AG09309 (cell line): Measurements from ENCODE around the gene GRK5.

Source experiments
- DNase-seq: peaks from one replicate; pipeline ENCODE4 v3.0.0-alpha.2; 2010; ENCODE audit warnings: low read depth
- H3K4me3 ChIP-seq: 2 replicates; pipeline ENCODE4 v1.5.1; 2011; ENCODE audit warnings: mild to moderate bottlenecking, low read depth, low read length, moderate library complexity; ENCODE audit not compliant: control insufficient read depth
- TF ChIP-seq, protein P1 (sequence below): IDR thresholded peaks from 2 replicates; pipeline ENCODE4 v1.5.1; 2011; ENCODE audit warnings: mild to moderate bottlenecking, low read depth, low read length, inconsistent platforms; ENCODE audit not compliant: insufficient read depth, control insufficient read depth; ENCODE audit errors: missing control alignments

GRK5 gene

DNA sequence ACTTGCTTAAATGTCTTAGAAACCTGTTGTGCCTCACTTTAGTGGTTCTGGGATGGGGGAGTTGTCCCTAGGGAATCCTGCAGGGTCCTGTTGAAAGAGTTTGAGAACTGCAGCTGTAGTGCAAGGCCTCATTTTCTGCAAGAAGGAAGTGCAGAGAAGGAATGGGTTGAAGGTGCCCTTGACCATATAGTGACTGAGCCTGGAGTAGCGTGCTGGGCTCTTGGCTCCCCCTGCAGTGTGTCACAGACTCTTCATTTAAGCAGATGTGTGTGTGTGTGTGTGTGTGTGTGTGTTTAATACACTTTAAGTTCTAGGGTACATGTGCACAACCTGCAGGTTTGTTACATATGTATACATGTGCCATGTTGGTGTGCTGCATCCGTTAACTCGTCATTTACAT, 92.2 kb downstream of the GRK5 start:
- TF ChIP-seq, protein P1, sequence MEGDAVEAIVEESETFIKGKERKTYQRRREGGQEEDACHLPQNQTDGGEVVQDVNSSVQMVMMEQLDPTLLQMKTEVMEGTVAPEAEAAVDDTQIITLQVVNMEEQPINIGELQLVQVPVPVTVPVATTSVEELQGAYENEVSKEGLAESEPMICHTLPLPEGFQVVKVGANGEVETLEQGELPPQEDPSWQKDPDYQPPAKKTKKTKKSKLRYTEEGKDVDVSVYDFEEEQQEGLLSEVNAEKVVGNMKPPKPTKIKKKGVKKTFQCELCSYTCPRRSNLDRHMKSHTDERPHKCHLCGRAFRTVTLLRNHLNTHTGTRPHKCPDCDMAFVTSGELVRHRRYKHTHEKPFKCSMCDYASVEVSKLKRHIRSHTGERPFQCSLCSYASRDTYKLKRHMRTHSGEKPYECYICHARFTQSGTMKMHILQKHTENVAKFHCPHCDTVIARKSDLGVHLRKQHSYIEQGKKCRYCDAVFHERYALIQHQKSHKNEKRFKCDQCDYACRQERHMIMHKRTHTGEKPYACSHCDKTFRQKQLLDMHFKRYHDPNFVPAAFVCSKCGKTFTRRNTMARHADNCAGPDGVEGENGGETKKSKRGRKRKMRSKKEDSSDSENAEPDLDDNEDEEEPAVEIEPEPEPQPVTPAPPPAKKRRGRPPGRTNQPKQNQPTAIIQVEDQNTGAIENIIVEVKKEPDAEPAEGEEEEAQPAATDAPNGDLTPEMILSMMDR: no peak
- H3K4me3 ChIP-seq: no peak overlapping the region
- no peak for DNase-seq

DNA sequence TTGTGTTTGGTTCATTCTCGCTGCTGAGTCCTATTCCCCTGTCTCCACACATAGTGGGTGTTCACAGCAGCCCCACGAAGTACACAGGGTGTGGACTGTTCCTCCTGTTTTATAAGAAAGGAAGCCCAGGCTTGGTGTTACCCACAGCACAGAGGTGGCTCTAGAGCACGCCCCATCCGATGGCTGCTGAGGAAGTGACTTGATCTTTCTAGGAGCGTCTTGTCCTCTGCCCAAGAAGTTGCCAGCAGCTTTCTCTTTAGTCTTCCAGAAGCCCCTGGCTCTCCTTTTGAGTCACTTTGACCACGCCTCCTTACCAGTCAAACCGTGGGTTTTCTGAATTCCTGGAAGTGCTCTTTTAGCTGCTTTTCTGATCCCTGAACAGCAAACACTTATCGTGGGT, 94.0 kb downstream of the GRK5 start:
- DNase-seq: no peak
- TF ChIP-seq, protein P1: no peak
- no peak overlapping the region for H3K4me3 ChIP-seq

DNA sequence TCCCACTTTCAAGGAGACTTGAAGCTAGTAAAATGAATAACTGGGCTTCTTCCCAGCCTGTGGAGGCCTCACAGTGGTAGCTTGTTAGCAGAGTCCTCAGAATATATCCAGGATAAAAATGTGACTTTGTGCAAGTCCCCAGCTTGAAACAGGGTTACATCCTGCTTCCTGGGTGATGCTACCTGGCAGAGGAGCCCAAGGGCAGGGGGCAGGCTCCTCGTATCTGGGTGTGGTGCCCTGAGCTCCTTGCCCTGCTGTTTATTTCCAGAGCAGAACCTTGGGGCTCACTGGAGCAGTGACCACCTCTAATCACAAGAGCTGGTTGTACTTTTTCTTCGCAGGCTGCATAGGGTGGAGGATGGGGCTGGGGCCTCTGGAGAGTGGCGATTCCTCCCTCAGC, 94.8 kb downstream of the GRK5 start:
- no peak overlapping the region for H3K4me3 ChIP-seq
- TF ChIP-seq, protein P1: no peak
- DNase-seq: no peak

DNA sequence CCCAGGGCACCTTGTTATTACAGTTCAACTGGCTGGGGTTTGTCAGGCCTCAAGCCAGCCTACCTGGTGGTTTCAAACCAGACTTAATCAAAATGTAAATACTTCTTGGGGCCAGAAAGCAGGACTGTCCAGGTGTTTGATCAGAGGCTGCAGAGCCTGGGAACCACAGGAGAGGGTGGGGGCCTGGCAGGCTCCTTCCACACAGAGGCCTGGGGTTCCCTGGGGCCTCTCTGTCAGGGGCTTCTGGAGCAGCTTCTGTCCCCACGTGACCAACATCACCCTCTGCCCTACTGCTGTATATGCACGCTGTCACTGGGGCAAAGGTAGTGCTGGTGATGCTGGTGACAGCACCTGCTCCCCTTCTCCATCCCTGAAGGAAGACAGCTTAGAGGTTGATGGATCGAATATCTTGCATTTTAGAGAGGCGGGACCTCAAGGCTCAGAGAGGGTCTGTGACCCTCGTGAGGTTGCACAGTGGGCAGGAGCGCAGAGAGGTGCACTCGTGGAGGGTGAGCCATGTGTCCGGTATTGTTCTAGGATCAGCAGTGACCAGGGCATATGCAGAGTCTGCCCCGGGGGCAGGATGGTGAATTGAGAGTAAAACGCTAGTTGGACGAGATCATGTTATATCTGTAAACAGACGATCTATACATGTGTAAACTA, 95.4 kb downstream of the GRK5 start:
- TF ChIP-seq, protein P1: no peak
- DNase-seq: no peak
- H3K4me3 ChIP-seq: no peak overlapping the region

DNA sequence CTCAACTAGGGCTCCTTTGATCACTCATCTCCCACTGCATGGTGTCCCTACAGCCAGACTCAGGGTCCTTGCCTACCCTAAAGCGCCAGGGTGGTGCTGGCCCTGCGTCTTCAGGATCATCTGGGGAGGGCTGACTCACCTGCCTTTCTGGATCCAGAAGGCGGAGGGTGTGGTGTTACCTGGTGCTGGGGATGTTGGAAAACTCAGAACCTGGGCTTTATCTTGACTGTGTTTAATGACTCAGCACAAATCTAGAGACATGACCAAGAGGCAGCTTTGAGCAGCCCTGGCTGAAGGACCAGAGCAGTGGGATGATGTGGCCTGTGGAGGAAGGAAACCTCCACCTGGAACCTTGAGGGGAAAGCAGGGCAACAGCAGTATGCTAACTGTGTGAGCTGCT, 96.5 kb downstream of the GRK5 start:
- H3K4me3 ChIP-seq: no peak overlapping the region
- no peak for DNase-seq
- TF ChIP-seq, protein P1: no peak

DNA sequence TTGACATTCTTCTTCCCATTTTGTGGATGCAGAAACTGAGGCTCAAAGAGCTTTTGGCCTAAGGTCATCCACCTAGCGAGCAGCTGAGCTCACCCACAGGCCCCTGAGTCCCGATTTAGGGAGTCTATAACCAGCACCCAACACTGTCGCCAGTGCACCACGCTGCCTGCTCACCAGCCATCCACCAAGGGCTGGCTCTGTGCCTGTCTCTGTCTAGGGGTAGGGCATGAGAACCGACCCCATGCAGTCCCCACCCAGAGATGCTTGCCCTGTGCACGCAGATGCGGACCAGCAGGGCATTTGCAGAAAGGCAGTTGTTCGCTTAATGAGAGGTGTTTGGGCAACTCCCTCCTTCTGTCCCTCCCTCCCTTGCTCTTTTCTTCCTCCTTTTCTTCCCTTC, 97.2 kb downstream of the GRK5 start:
- no peak for DNase-seq
- TF ChIP-seq, protein P1: no peak
- no peak overlapping the region for H3K4me3 ChIP-seq
